ENCODE measurements around the gene C11orf71. TPM values are rescaled to one million over a fixed set of nuclear protein-coding genes. Genes with fewer than 3 reads are reported as not detected.

Gene C11orf71
- total and polyA plus RNA-seq, 7 donors: 5.0 to 16.4 (median 7.6) TPM

- Histone ChIP-seq H3K36me3 (no peaks in the 10 kb centered on the region), H3K27ac (no peak overlapping the region), H3K4me3 (no peak overlapping the region), H3K4me1 (peaks cover 0 to 6% (median 3%) of the 10 kb centered on the region in 4 donors), H3K9me3 (no peaks in the 10 kb centered on the region), H3K27me3 (no peaks in the 10 kb centered on the region)
- DNase-seq: no peak
- TF ChIP-seq EP300 (IDR thresholded peaks at IDR 0.05) (no peak), POLR2AphosphoS5 (IDR thresholded peaks at IDR 0.05) (no peak), POLR2A (IDR thresholded peaks at IDR 0.05) (no peak)
- TF ChIP-seq, protein P1, sequence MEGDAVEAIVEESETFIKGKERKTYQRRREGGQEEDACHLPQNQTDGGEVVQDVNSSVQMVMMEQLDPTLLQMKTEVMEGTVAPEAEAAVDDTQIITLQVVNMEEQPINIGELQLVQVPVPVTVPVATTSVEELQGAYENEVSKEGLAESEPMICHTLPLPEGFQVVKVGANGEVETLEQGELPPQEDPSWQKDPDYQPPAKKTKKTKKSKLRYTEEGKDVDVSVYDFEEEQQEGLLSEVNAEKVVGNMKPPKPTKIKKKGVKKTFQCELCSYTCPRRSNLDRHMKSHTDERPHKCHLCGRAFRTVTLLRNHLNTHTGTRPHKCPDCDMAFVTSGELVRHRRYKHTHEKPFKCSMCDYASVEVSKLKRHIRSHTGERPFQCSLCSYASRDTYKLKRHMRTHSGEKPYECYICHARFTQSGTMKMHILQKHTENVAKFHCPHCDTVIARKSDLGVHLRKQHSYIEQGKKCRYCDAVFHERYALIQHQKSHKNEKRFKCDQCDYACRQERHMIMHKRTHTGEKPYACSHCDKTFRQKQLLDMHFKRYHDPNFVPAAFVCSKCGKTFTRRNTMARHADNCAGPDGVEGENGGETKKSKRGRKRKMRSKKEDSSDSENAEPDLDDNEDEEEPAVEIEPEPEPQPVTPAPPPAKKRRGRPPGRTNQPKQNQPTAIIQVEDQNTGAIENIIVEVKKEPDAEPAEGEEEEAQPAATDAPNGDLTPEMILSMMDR (IDR thresholded peaks at IDR 0.05): no peak
- intact Hi-C loops (cut with DNase I): no loop called here
- 79 to 84% methylated on average over 2 of the region's 2 CpGs for WGBS, 2 donors
Observed at GRCh38 chr11:114386131-114386530, 14.2 kb downstream of the C11orf71 start.

- no peak for DNase-seq
- peaks cover 0 to 6% (median 3%) of the 10 kb centered on the region in 4 donors for H3K4me1 ChIP-seq
- no peak overlapping the region for H3K27ac ChIP-seq
- TF ChIP-seq POLR2A (IDR thresholded peaks at IDR 0.05): no peak
- TF ChIP-seq, protein P1 (IDR thresholded peaks at IDR 0.05): no peak
- TF ChIP-seq POLR2AphosphoS5 (IDR thresholded peaks at IDR 0.05): no peak
- no peak for TF ChIP-seq EP300 (IDR thresholded peaks at IDR 0.05)
- 67 to 82% methylated on average over 1 of the region's 1 CpG for WGBS, 2 donors
- H3K27me3 ChIP-seq: no peaks in the 10 kb centered on the region
- no peaks in the 10 kb centered on the region for H3K9me3 ChIP-seq
- intact Hi-C loops (cut with DNase I): no loop called here
- H3K4me3 ChIP-seq: no peak overlapping the region
- no peaks in the 10 kb centered on the region for H3K36me3 ChIP-seq
Observed at GRCh38 chr11:114384487-114384886, 15.8 kb downstream of the C11orf71 start.

DNA sequence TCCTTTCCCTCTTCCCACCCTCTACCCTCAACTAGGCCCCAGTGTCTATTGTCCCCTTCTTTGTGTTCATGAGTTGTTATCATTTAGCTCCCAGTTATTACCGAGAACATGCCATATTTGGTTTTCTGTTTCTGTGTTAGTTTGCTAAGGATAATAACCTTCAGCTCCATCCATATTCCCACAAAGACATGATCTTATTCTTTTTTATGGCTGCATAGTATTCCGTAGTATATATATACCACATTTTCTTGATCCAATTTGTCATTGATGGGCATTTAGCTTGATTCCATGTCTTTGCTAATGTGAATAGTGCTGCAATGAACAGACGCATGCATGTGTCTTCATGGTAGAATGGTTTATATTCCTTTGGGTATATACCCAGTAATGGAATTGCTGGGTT, 17.8 kb downstream of the C11orf71 start:
- Histone ChIP-seq H3K9me3 (no peaks in the 10 kb centered on the region), H3K36me3 (no peaks in the 10 kb centered on the region), H3K4me1 (peaks cover 0 to 6% (median 3%) of the 10 kb centered on the region in 4 donors), H3K27me3 (no peaks in the 10 kb centered on the region), H3K27ac (no peak overlapping the region), H3K4me3 (no peak overlapping the region)
- 65 to 97% methylated on average over 3 of the region's 3 CpGs for WGBS, 2 donors
- no peak for DNase-seq
- no peak for TF ChIP-seq POLR2AphosphoS5 (IDR thresholded peaks at IDR 0.05)
- no peak for TF ChIP-seq EP300 (IDR thresholded peaks at IDR 0.05)
- TF ChIP-seq, protein P1 (IDR thresholded peaks at IDR 0.05): no peak
- TF ChIP-seq POLR2A (IDR thresholded peaks at IDR 0.05): no peak
- intact Hi-C loops (cut with DNase I): no loop called here

- Histone ChIP-seq H3K27me3 (no peaks in the 10 kb centered on the region), H3K9me3 (no peaks in the 10 kb centered on the region), H3K4me1 (peaks cover 0 to 6% (median 3%) of the 10 kb centered on the region in 4 donors), H3K36me3 (no peaks in the 10 kb centered on the region), H3K4me3 (no peak overlapping the region), H3K27ac (no peak overlapping the region)
- 88 to 94% methylated on average over 5 of the region's 5 CpGs for WGBS, 2 donors
- intact Hi-C loops (cut with DNase I): no loop called here
- TF ChIP-seq POLR2AphosphoS5 (IDR thresholded peaks at IDR 0.05): no peak
- TF ChIP-seq, protein P1 (IDR thresholded peaks at IDR 0.05): no peak
- TF ChIP-seq EP300 (IDR thresholded peaks at IDR 0.05): no peak
- TF ChIP-seq POLR2A (IDR thresholded peaks at IDR 0.05): no peak
- DNase-seq: no peak
Observed at GRCh38 chr11:114379394-114380069, 20.8 kb downstream of the C11orf71 start.
